GM19025 (cell line): ENCODE data around the gene GCN1.
"Not testable (repeated sequence)": the region's sequence is repeated elsewhere in the genome, so short reads cannot be mapped to it uniquely, and the experiment has no call there.

ENCODE experiments used
- ATAC-seq: cut with Tn5 transposase; IDR thresholded peaks from one replicate; pipeline ENCODE4 v1.9.1; 2021; ENCODE audit warnings: mild to moderate bottlenecking, low read depth, moderate library complexity; ENCODE audit not compliant: unreplicated experiment

The GCN1 gene

DNA sequence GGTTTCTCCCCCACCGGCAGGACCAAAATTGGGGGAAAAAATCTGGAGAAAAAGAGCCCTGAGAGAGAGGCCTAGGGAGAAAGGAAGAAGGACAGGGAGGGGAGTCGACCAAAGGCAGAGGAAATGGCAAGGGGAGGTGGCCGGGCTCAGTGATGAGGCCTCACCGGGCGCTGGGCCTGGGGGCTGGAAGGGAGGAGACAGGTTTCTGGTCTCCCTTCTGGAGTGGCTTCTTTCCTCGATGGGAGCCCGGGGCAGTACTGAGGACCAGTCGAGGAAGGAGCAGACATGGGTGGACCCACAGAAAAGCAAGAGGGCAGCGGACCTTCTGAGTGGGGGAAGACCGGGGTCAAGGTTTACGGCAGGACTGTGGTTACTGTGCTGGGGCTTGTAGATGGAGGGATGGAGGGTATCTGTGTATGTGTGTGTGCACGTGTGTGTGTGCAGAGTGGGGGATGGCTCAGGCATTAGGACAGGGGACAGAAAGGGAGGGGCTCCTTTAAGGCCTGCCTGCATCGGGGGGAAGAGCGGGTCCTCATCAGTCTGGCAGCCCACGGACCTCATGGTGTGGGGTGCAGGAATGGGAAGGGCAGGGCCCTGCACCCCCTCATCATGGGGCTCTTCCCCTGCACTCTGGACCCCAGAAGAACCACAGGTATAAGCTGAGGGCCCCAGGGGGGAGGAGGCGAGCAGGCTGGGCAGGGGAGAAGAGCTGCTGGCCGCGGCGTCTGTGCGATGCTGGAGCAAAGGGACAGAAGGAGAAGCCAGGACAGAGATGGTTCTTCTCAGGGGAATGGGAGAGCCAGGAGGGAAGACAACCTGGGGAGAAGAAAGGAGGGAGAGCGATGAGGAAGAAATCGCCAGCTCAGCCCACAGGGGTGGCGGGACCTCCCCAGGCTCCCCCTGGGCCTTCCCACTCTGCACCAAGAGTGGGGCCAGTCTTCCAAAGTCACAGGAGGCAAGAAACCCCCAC, 21.5 kb upstream of the GCN1 start:
- no peak for ATAC-seq

- ATAC-seq, result no peak
These were observed 20.8 kb upstream of the GCN1 start for GRCh38 chr12:120215357-120215735.

GRCh38 chr12:120214626-120215356, 20.3 kb upstream of the GCN1 start:
- ATAC-seq, result no peak

DNA sequence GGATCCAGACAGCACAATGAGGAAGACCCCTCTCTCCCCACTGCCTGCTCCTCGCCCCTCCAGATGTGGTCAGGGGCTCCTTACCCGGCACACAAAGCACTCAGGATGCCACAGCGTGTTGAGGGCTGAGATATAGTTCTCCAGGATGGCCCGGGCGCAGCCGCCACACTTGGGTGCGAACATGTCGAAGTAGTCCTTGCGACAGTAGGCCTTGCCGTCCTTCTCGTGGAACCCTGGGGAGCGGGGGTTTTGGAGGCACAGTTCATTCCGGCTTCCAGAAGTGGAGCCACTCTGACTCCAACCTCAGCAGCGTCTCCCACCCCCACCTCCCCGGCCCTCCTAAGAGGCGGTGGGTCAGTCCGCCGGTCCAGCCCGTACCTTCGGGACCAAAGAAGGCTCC, 19.2 kb upstream of the GCN1 start:
- ATAC-seq, result no peak

DNA sequence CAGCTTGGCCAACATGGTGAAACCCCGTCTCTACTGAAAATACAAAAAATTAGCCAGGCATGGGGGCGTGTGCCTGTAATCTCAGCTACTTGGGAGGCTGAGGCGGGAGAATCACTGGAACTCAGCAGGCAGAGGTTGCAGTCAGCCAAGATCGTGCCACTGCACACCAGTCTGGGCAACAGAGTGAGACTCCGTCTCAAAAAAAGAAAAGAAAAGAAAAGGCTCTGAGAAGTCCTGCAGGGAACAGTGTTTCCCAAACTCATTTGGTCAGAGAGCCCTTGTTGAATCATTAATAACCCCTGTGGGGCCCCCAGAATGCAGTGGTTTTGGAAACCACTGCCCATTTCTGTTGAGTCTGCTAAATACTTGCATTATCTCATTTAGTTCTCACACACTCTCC, 18.7 kb upstream of the GCN1 start:
- not testable (repeated sequence) for ATAC-seq

- ATAC-seq, result no peak
These were observed 17.8 kb upstream of the GCN1 start for GRCh38 chr12:120212301-120212700.

GRCh38 chr12:120211904-120212283, 17.4 kb upstream of the GCN1 start:
- ATAC-seq, result no peak

DNA sequence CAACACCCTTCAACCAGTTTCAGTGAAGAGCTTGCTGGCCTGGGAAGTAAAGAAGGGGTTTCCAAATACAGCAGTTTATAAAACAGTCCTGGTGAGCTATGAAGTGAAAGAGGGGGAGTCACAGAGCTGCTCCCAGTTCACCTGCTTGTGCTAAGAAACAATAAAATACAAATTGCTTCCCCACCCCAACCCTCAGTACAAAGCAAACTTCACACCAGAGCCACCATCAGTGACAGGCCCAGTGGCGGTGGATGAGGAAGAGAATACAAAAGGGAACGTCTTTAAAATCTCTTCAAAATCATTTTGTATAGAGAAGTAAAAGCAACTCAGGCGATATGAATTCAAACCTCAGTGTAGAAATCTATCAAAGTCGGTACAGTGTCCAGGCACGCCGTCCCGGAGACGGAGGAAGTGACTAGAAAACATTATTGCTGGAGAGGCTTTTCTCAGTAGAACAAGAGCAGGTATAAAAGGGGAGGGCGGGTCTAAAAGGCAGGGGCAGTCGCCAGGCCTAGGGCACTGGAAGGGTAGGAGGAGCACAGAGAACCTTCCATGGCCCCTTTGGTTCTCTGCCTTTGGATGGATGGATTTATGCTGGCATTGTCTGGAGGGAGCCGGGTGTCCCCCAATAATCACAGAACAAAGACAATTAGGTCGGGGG, 16.9 kb upstream of the GCN1 start:
- ATAC-seq, result no peak

DNA sequence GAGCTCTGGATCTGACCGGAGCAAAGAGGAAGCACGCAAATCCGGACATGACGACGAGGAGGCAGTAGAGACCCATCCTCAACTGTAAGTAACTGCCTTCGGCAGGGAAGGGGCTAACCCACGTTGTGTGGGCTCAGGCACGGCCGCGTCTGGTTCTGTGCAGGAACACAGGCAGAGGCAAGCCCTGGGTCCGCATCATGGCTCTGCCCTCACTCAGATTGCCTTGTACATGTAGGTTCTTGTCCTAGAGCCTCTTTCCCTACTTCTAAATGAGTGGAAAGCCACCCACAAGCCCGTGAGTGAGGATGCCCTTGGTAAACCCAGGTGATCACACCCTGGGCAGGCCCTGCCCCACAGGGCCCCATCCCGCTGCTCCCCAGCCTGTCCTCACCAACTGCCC, 15.3 kb upstream of the GCN1 start:
- ATAC-seq, result no peak

- ATAC-seq, result no peak
These were observed 12.7 kb upstream of the GCN1 start for GRCh38 chr12:120207227-120207626.

GRCh38 chr12:120206781-120207180, 12.3 kb upstream of the GCN1 start:
- ATAC-seq, result not testable (repeated sequence)

DNA sequence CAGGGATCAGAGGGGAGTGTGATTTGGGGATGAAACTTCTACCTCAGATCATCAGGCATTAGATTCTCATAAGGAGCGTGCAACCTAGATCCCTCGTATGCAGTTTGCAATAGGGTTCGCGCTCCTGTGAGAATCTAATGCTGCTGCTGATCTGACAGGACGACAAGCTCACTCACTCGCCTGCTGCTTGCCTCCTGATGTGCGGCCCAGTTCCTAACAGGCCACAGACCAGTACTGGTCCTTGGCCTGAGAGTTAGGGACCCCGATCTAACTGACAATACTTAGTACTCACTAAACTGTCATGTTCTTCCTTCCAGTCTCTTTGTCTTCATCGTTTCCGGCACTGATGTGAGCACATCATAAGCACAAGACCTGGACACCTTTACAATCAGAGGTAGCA, 11.7 kb upstream of the GCN1 start:
- ATAC-seq, result no peak

- ATAC-seq, result no peak
These were observed 9.7 kb upstream of the GCN1 start for GRCh38 chr12:120204171-120204570.

GRCh38 chr12:120200364-120200800, 5.9 kb upstream of the GCN1 start:
- ATAC-seq, result no peak

DNA sequence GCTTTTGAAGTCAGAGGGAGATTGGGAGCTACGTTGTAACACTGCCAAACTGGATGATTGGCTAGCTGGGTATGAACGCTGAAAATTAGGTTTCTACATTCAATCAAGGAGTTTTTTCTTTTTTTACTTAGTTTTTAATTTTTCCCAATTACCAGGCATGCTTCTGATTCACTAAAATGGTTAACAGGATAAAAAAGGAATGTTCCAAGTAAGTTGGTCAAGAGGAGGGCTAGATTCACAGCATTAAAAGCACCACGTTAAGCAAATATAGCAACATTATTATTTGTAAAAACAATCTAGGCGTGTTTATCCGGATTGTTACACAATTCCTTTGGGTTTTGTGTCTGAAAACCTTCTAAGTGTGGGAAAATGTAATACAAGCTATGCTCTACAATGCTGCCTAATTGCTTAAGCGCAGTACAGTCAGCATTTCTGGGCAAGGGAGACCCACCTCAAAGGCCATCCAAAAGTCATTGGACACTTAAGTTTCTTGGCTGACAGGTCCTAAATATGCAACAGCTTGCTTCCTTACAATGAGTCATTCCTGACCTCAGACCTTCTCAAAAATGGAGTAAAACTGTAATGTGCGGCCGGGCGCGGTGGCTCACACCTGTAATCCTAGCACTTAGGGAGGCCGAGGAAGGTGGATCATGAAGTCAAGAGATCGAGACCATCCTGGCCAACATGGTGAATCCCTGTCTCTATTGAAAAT, 5.2 kb upstream of the GCN1 start:
- ATAC-seq, result no peak

- ATAC-seq, result no peak
These were observed 4.5 kb upstream of the GCN1 start for GRCh38 chr12:120199025-120199424.

- no peak for ATAC-seq
These were observed 3.0 kb upstream of the GCN1 start for GRCh38 chr12:120197542-120197887.

GRCh38 chr12:120196817-120197541, 2.5 kb upstream of the GCN1 start:
- not testable (repeated sequence) for ATAC-seq

GRCh38 chr12:120196363-120196762, 1.8 kb upstream of the GCN1 start:
- ATAC-seq, result no peak

DNA sequence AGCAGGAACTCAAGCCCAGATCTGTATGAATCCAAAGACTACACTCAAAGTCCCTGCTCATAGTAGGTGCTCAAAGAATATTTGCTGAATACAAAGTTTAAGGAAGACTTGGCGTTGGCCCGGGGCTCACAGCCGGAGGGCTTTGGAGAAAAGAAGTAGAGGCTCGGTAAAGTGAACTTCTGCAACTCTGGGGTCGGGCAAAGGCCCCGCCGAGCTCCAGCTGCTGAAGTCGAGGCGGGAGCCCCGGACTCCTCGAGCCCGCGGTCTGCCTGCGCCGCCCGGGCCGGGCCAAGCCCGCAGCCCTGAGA, 335 bp downstream of the GCN1 start:
- ATAC-seq, result peak; percentile 22
